Measurements from ENCODE around the gene ZDHHC8. TPM values are rescaled to one million over a fixed set of nuclear protein-coding genes. Genes with fewer than 3 reads are reported as not detected.

Gene ZDHHC8
- total RNA-seq, 1 donor from 2014 or later = 108 TPM

GRCh38 chr22:20096574-20097420 is 34.8 kb upstream of the ZDHHC8 start:
- DNase-seq (ENCODE audit: extremely low spot score, unreplicated experiment) = no peak
- H3K36me3 Mint-ChIP-seq (ENCODE audit: unreplicated experiment) = peaks cover 68% of the 10 kb centered on the region
- peaks cover 14% of the 10 kb centered on the region for H3K9me3 Mint-ChIP-seq (ENCODE audit: unreplicated experiment)
- TF ChIP-seq CTCF (IDR thresholded peaks at IDR 0.05) = no peak
- H3K4me3 Mint-ChIP-seq (ENCODE audit: unreplicated experiment) = no peak overlapping the region
- no peaks in the 10 kb centered on the region for H3K4me1 Mint-ChIP-seq (ENCODE audit: unreplicated experiment)
- no peak overlapping the region for H3K27ac Mint-ChIP-seq (ENCODE audit: unreplicated experiment)
- H3K27me3 Mint-ChIP-seq (ENCODE audit: unreplicated experiment) = no peaks in the 10 kb centered on the region

- Mint-ChIP-seq H3K27me3 (ENCODE audit: unreplicated experiment) (no peaks in the 10 kb centered on the region), H3K36me3 (ENCODE audit: unreplicated experiment) (peaks cover 57% of the 10 kb centered on the region), H3K4me3 (ENCODE audit: unreplicated experiment) (no peak overlapping the region), H3K27ac (ENCODE audit: unreplicated experiment) (no peak overlapping the region), H3K4me1 (ENCODE audit: unreplicated experiment) (no peaks in the 10 kb centered on the region), H3K9me3 (ENCODE audit: unreplicated experiment) (peaks cover 14% of the 10 kb centered on the region)
- no peak for DNase-seq (ENCODE audit: extremely low spot score, unreplicated experiment)
- no peak for TF ChIP-seq CTCF (IDR thresholded peaks at IDR 0.05)
Measured at GRCh38 chr22:20099099-20099711, 32.4 kb upstream of the ZDHHC8 start.

DNA sequence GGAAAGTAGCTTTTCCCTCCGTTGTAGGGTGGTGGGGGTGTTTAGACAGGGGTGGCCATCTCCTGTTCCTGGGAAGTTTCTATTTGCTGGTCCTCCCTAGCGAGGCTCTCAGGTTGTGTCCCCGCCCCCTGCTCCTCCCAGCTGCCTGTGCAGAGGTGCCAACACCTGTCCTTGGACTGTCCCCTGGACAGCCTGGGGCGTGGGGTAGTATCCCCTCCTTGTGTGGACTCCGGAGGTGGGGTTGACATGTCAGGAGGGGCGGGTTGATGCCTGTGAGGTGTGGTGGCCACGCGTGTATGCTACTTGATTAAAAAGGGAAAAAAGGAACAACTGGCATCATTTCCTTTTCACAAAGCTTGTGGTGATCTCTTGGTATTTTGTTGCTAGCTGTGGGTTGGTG is 30.0 kb upstream of the ZDHHC8 start:
- Mint-ChIP-seq H3K27me3 (ENCODE audit: unreplicated experiment) (no peaks in the 10 kb centered on the region), H3K4me1 (ENCODE audit: unreplicated experiment) (no peaks in the 10 kb centered on the region), H3K4me3 (ENCODE audit: unreplicated experiment) (no peak overlapping the region), H3K36me3 (ENCODE audit: unreplicated experiment) (peaks cover 43% of the 10 kb centered on the region), H3K27ac (ENCODE audit: unreplicated experiment) (no peak overlapping the region), H3K9me3 (ENCODE audit: unreplicated experiment) (peaks cover 6% of the 10 kb centered on the region)
- no peak for DNase-seq (ENCODE audit: extremely low spot score, unreplicated experiment)
- TF ChIP-seq CTCF (IDR thresholded peaks at IDR 0.05) = no peak

DNA sequence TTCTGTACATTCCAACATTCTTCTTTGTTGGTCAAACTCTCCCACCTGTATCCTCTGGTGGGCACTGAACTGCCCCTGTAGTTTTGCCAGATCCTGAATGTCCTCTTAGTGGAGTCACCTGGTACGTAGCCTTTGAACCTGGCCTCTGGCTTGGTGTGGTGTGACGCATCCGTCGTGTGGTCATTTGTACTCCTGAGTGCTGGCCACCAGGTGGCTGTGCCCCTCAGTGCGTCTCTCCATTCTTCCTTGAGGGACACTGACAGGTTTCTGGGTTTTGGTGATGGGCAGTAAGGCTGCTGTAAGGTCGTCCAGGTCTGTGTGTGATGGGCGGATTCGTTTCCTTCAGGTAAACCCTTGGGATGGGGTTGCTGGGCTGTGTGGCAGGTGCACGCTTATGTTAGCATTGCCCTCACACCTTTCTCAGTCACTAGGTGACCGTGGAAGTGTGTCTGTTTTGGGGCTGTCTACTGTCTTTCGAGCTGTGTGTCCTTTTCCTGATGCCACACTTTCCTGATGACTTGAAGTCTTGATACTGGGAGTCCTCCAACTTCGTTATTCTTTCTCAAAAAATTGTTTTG is 29.3 kb upstream of the ZDHHC8 start:
- no peak for DNase-seq (ENCODE audit: extremely low spot score, unreplicated experiment)
- no peak for TF ChIP-seq CTCF (IDR thresholded peaks at IDR 0.05)
- no peaks in the 10 kb centered on the region for H3K27me3 Mint-ChIP-seq (ENCODE audit: unreplicated experiment)
- no peak overlapping the region for H3K4me3 Mint-ChIP-seq (ENCODE audit: unreplicated experiment)
- no peak overlapping the region for H3K27ac Mint-ChIP-seq (ENCODE audit: unreplicated experiment)
- no peaks in the 10 kb centered on the region for H3K9me3 Mint-ChIP-seq (ENCODE audit: unreplicated experiment)
- peaks cover 40% of the 10 kb centered on the region for H3K36me3 Mint-ChIP-seq (ENCODE audit: unreplicated experiment)
- H3K4me1 Mint-ChIP-seq (ENCODE audit: unreplicated experiment) = no peaks in the 10 kb centered on the region
